Stimulated activated CD8-positive, alpha-beta memory T cell treated with anti-CD3 and anti-CD28 coated beads, Interleukin-2, amount 100 ng/mL, for 48 hours (primary cell): ENCODE data around the gene ETFDH.
"Not testable (repeated sequence)": the region's sequence is repeated elsewhere in the genome, so short reads cannot be mapped to it uniquely, and the experiment has no call there.

Experiments
- DNase-seq, 2 donors: peaks; one replicate each; pipeline ENCODE4 v3.0.0-alpha.2; 2020; ENCODE audit warnings: low read depth in 2 of 2

ETFDH gene

DNA sequence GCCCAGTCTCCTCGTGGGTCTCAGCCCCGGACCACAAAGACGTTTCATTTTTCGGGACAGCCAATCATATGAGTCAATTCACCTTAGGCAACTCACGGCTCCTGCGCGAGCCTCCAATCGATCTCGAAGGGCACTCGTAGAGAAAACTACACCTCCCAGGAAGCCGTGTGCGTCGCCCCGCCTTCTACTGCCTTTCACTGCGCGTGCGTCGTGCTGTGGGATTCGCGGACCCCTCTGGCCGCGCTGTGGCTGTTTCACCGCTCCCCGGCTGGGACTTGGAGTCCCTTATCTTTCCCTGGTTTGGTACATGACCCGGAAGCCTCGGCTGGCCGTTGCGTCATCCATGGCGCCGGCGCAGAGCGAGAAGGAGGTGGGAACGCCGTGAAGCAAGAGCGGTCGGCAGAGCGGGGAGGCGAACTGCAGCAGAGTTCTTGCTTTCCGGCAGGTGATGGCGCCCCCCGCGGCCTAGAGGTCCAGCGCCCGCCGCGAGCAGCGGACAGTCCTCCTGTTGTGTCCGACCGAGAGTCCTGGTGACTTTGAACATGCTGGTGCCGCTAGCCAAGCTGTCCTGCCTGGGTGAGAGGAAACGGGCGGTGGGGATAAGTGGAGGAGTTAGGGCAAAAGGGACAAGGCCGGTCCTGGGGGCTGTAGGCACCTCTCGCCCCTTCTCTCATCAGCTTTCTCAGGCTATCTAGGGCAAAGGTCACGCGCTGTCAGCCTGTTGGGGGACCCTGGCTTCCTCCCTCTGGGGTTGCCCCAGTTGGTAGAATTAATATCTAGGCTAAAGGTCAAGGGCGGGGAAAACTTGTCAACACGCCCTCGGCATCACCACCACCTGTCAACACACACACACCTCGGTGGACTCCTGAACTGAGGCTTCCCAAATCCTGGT, at the start of gene ETFDH:
ETFDH (plus strand) TSS at position 382 of the 892 bp plus-strand sequence; CDS start at position 543, 161 bp downstream.
- peak; percentile 94 to 96 for DNase-seq

DNA sequence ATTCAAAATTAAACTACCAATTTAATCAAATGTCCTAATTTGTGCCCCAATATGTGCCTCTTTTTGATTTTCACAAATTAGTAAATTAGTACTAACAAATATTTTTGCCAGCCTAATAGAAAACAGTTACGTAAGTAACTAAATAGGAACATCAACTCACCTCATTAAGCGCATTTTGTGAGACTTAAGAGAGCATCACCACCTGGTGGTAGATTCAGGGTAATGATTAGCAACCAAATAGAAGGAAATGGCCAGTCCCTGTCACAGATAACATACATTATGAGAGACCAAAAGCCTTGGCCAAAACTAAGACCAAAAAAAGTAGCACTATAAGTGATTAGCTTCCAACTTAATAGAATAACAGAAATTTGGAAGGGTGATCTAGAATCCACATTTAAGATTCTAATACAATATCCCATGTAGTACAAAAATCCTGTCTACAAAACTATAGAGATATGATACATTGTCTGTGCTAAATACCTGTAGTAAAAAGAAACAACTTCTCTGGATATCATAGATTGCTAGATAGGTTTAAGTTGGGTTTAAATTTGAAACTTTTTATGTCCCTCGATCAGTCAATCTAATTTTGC, 47.1 kb upstream of the ETFDH start:
- no peak for DNase-seq

DNA sequence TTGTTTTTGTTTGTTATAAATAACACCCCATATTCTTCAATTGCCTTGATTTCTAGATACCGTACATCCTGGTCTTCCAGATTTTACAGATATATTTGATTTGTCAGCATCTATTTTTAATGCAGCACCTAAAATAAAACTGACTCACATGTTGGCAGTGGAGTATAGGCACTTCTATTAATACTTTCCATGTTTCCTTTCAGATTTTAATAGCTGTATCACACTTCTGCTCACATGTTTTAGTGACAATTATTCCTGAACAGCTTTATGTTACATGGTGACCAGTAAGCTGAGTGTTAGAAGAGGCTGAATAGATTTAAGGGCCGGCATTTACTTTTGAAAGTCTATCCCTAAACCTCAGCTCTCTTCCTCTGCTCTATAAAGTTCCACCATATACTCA, 46.6 kb upstream of the ETFDH start:
- DNase-seq: no peak

DNA sequence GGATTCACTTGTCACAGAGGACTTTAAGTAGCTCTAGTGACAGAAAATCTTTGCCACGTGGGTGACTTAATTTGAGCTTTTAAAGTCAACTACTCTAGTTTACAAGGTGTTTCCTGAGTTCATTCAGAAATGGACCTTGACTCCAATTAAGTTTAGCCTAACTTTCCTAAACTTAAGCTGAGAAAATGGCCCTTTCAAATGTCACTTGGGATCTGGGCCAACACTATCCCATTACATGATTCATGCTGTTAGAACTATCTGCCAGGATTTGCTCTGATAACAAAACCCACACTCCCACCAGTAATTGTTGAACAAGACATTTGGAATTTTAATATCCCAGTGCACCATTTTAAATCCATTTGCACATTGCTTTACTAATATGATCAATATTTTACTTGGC, 41.2 kb upstream of the ETFDH start:
- no peak for DNase-seq

DNA sequence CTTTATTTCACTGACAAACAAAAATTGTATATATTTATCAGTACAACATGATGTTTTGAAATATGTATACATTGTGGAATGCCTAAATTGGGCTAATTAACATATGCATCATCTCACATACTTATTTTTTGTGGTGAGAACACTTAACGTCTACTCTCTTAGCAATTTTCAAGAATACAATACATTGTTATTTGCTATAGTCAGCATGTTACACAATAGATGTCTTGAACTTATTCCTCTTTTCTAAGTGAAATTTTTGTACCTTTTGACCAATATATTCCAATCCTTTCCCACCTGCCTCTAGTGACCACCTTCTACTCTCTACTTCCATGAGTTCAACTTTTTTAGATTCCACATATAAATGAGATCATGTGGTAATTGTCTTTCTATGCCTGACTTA, 35.5 kb upstream of the ETFDH start:
- no peak for DNase-seq

DNA sequence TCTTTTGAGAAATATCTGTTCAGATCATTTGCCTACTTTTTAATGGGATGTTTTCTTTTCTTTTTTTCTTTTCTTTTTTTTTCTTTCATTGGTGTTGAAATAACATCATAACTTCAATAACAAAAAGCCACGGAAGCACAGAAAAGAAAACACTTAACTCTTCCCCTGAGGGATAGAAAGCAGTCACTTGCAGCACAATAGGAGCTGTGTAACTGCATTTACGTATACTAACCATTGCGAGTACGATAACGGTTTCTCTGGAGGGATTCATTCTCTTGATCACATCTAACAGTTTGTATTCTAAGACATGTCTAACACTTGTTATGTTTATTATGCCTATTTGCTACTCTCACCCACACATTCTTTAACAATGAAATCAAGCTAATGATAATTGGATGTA, 27.7 kb upstream of the ETFDH start:
- DNase-seq: no peak

DNA sequence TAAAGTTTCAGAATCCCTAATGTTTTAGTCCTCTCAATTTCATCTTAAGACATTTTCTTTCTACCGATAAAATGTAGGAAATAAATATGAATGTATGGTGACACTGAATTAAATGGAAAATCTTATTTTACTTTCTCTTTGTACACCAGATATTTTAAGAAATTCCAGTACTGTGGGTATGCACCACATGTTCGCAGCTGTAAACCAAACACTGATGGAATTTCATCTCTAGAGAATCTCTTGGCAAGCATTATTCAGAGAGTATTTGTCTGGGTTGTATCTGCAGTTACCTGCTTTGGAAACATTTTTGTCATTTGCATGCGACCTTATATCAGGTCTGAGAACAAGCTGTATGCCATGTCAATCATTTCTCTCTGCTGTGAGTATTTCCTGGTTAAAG, 27.3 kb upstream of the ETFDH start:
- no peak for DNase-seq

DNA sequence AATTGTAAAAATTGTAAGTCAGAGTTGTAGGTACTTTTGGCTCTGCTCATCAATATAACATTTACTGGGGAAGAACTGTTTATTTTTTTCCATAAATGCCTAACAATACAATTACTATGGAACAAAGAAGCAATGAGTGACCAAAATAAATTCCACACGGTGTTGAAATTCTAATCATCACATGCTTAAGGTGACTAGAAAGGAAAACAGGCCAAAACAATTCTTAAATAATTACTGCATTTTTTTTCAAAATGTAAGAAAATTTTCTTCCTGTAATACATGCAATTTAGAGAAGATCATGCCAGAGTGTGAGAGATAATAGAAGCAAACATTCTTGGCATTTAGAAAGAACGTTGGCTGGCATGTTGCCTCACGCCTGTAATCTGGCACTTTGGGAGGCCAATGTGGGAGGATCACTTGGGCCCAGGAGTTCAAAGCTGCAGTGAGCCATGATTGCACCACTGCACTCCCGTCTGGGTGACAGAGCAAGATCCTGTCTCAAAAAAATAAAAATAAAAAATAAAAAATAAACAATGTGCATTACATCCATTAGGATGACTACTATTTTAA, 22.9 kb upstream of the ETFDH start:
- DNase-seq: no peak

DNA sequence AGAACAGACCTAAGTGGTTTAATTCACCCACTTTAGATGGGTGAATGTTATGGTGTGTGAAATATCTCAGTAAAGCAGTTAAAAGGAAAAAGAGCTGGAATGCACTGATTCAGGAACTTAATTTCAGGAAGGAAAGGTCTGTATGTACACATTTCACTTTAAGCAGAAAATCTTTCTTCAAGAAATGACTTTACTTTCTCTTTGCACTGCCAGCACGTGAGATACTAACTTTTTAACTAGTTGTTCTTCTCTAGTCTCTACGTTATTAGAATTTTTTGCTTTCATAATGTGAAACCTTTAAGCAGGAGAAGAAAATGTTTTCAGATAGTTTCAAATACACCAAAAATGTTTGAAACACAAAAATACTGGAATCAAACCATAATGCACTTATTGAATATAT, 19.2 kb upstream of the ETFDH start:
- DNase-seq: no peak

DNA sequence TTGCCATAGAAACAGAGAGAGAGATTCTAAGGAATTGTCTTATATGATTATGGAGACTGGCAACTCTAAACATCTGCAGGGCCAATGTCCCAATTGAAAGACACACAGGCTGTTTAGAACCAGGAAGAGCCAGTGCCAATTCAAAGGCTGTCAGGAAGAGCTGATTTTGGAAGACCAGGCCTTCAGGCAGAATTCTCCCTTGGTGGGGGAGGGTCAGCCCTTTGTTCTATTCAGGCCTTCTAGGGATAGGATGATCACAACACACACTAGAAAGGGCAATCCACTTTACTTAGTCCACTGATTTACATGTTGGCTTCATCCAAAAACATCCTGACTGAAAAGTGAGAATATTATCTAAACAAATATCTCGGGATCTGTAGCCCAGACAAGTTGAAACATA, 15.7 kb upstream of the ETFDH start:
- DNase-seq: no peak

DNA sequence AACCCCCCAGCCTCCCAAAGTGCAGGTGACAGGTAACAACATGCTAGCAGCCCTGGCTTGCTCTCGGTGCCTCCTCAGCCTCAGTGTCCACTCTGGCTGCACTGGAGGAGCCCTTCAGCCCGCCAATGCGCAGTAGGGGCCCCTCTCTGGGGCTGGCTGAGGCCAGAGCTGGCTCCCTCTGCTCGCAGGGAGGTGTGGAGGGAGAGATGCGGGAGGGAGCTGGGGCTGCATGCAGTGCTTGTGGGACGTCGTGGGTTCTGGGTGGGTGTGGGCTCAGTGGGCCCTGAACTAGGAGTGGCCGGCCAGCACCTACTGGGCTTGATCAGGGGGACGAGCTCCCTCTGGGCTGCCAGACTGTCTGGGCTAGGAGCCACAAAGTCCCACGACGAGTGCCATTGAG, 14.8 kb upstream of the ETFDH start:
- no peak for DNase-seq

DNA sequence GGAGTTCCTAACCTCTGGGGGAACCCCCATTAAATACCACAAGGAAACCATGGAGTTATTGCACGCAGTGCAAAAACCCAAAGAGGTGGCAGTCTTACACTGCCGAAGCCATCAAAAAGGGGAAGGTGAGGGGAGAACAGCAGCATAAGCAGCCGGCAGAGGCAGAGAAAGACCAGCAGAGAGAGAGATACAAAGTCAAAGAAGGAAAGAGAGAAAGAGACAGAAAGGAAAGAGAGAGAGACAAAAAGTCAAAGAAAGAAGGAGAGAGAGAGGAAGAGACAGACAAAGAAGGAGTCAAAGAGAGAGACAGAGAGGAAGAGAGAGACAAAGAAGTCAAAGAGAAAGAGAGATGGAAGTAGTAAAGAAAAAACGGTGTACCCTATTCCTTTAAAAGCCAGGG, 8.8 kb upstream of the ETFDH start:
- not testable (repeated sequence) for DNase-seq

DNA sequence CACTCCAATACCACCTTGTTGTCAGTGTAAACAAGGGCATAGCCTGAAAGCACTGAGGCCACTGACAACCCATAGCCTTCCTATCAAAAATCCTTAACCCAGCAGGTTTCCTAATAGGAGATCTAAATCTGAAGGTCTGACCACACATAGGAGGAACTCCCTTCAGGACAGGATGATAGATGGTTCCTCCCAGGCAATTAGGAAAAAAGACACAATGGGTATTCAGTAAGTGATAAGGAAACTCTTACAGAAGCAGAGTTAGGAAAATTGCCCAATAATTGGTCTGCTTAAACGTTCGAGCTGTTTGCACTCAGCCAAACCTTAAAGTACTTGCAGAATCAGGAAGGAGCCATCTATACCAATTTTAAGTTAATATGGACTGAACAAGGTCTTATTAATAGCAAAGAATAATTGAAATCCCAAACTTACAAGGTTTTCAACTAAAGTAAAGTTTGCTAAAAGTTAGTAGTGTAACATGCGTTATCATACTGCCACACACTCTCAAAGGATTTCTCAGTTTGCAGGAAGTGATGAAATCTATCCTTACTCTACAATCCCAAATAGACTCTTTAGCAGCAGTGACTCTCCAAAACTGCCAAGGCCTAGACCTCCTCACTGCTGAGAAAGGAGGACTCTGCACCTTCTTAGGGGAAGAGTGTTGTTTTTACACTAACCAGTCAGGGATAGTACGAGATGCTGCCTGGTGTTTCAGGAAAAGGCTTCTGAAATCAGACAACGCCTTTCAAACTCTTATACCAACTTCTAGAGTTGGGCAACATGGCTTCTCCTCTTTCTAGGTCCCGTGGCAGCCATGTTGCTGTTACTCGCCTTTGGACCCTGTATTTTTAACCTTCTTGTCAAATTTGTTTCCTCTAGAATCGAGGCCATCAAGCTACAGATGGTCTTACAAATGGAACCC, 8.1 kb upstream of the ETFDH start:
- DNase-seq: not testable (repeated sequence)

DNA sequence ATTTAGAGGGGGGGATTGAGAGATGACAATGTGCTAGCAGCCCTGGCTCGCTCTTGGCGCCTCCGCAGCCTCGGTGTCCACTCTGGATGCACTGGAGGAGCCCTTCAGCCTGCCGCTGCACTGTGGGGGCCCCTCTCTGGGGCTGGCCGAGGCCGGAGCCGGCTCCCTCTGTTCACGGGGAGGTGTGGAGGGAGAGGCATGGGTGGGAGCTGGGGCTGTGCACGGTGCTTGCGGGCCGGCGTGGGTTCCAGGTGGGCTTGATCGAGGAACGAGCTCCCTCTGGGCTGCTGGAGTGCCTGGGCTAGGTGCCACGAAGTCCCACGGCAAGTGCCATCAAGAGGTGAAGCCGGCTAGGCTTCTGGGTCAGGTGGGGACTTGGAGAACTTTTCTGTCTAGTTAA, 7.3 kb upstream of the ETFDH start:
- DNase-seq: no peak

DNA sequence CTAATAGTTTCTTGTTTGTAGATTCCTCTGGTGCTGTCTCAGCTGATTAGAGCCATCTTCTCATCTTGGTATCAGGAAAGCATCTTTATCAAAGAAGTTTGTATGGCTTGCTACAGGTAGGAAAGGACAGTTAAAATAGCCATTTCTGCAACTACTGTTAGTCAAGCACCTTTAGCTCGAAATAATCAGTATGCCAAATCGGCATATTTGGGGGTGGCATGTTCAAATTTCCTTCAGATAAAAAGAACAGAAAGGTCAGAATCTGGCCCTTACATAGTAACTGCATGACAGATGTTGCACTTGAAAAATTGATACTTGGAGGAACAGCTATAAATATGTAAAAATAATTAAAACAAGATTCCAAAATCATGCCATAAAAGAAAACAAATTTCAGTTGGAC, 5.2 kb upstream of the ETFDH start:
- no peak for DNase-seq

DNA sequence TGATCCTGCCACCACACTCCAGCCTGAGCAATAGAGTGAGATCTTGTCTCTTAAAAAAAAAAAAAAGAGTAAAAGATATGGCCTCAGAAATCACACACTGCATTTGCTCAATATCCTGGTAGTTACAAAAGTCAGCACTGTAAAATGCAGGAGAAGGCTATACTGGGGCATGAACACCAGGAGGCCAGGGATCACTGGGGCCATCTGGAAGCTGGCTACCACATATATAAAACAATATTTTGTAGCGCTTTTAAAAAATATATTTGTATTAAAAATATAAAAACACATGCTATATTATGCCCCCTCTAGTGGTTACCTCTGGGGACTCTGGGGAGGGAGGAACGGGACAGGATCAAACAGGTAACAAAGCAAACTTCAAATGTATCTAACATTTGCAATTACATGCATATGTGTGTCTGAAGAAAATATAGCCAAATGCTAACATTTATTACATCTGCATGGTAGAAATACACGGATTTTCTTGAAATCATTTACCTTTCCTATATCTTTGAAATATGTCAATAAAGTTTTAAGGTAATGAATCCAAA, 4.4 kb upstream of the ETFDH start:
- DNase-seq: no peak

DNA sequence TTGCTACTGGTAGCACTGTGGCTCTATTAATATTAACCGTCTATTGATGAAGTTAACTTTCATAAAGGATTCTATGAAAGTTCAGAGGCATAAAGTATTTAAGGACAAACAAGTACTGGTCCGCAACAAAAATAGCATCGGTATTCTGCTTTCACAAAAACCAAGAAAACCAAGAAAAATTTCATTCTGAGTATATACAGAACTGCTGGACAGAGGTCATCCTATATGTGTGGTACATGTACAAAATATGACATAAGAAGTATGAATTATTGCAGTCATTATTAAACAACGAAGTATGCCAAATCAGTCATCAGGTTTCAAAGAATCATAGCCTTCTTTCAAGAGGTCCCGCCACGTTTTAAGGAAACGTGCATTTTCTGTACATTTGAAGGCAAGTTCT, 2.8 kb upstream of the ETFDH start:
- no peak for DNase-seq

DNA sequence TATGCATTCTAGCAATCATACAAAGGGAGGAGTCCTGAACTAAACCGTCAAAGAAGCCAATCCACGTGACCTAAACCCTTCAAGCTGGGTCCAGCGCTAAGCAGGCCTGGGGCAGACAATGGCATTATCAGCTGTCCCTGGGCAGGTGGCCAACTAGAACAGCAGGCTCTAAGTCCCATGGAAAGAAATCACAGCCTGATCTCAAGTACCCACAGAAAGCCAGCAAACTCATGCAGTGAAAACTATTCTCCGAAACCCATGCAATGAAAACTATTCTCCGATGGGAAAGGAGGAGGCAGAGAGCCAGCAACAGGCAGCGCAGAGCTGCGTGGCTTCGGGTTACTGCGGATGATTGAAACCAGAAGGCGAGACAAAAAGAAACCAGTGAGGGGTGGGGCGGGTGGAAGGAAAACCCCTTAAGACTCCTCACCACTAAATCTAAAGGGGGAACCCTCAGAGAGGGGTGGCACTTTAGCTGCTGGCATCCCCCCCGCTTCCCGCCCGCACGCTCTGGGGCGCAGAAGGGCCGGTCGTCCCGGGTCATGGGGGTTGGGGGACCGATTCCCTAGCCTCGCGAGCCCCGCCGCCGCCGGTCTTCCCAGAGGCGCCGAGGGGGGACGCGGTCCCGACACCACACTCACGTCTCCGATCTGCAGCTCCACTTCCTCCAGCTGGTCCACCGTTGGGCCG, 976 bp upstream of the ETFDH start:
- peak; percentile 43 to 53 for DNase-seq

DNA sequence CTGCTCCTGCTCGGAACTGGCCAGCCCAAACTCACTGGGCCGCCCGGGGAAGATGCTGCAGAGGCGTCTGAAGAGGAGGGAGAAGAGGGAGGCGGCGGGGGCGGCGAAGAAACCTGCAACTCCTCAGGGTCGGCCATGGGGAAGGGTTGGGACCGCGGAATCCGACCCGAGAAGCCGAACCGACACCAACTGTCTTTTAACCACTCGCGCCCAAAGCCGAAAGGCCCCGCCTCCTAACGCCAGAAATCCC, 506 bp upstream of the ETFDH start, which contains the start of gene C4orf46:
C4orf46 (minus strand) TSS at position 223 of the 250 bp plus-strand sequence; CDS start at position 137, 86 bp downstream.
- DNase-seq: no peak

DNA sequence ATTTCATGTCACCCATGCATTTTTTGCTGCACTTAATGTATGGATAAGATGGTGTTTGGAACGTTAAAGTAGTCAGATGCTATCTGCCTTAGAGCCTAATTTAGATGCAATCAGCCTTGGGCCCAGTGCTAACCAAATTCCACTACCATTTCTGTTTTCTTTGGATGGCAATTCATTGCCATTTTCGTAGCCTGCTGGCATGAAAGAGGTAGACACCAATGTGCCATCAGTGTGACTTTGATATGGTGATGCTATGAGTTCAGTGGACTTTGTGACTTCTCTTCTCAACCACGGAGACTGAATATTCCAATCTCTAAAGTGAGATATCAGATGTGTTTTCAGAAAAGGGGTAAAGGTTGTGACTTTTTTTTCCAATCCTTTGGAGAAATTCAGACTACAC, 1.5 kb downstream of the ETFDH start:
- DNase-seq: no peak

DNA sequence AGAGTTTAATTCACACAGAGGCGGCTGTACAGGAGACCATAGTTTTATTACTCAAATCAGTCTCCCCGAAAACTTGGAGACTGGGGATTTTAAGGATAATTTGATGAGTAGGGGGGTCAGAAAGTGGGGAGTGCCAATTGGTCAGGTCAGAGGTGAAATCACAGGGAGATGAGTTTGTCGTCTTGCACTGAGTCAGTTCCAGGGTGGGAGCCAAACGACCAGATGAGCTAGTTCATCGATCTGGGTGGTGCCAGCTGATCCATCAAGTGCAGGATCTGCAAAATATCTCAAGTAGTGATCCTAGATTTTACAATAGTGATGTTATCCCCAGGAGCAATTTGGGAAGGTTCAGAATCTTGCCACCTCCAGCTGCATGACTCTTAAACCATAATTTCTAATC, 4.0 kb downstream of the ETFDH start:
- DNase-seq: no peak
